ENCODE measurements around the gene ROBO3.

The ROBO3 gene

GRCh38 chr11:124928942-124929665 lies 63.9 kb downstream of the ROBO3 start:
- no peaks in the 10 kb centered on the region for H3K36me3 ChIP-seq (ENCODE audit: insufficient read depth, low read length)
- H3K9me3 ChIP-seq (ENCODE audit: control insufficient read depth, insufficient read depth, low read length) = no peaks in the 10 kb centered on the region
- H3K9ac ChIP-seq (ENCODE audit: low read depth, low read length) = no peak overlapping the region
- no peaks in the 10 kb centered on the region for H3K4me1 ChIP-seq (ENCODE audit: insufficient read depth, low read length)

DNA sequence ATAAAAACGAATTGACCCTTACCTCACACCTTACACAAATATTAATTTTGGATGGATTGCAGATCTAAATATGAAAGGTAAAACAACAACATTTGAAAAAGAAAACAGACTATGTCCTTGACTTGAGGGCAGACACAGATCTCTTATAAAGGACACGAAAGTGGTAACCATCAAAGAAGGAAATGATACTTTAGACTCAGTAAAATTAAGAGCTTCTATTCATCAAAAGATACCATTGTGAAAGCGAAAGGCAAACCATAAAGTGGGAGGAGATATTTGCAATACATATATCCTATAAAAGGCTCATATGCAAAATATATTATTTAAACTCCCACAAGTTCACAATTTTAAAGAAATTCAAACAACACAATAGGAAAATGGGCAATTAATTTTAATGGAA lies 65.6 kb downstream of the ROBO3 start:
- H3K4me1 ChIP-seq (ENCODE audit: insufficient read depth, low read length) = peaks cover 4% of the 10 kb centered on the region; the same call in 1 of the 2 replicates
- no peaks in the 10 kb centered on the region for H3K9me3 ChIP-seq (ENCODE audit: control insufficient read depth, insufficient read depth, low read length)
- H3K36me3 ChIP-seq (ENCODE audit: insufficient read depth, low read length) = no peaks in the 10 kb centered on the region
- no peak overlapping the region for H3K9ac ChIP-seq (ENCODE audit: low read depth, low read length)
